ENCODE measurements around the gene ZNF99.
"Not testable (repeated sequence)": the region's sequence is repeated elsewhere in the genome, so short reads cannot be mapped to it uniquely, and the experiment has no call there.

The ZNF99 gene

GRCh38 chr19:22783651-22784410, at the start of gene ZNF99:
TSS of gene ZNF99 (minus strand) at chr19:22784151. CDS start at chr19:22784016, 135 bp downstream.
- DNase-seq: no peak

- DNase-seq: no peak
Observed at GRCh38 chr19:22832031-22832762, 48.2 kb upstream of the ZNF99 start, which contains the start of gene ZNF723. TSS of gene ZNF723 (plus strand) at chr19:22832291. CDS start at chr19:22832380, 89 bp downstream.

- DNase-seq: no peak
Observed at GRCh38 chr19:22831211-22831610, 47.3 kb upstream of the ZNF99 start.

DNA sequence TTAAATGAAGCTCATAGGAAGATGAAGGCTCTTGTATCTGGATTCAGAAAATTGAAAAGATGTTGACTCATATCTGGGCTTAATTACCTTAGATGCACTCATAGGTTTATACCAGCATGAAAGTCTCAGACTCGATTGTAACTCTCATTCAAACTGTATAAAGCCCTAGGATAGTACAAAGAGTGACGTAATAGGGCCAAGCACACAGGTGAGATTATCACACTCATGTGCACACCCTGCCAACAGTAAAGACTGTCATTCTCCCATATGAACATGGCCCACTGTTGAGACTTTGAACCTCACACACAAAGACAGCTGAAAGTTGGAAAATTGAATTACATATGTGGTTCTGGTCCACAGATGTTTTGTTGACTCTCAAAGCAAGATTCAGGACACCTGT, 30.2 kb upstream of the ZNF99 start:
- DNase-seq: no peak

- no peak for DNase-seq
Observed at GRCh38 chr19:22807061-22807835, 23.3 kb upstream of the ZNF99 start.

- no peak for DNase-seq
Observed at GRCh38 chr19:22806418-22806817, 22.5 kb upstream of the ZNF99 start.

- no peak for DNase-seq
Observed at GRCh38 chr19:22797040-22797439, 13.1 kb upstream of the ZNF99 start.

GRCh38 chr19:22792863-22793262, 8.9 kb upstream of the ZNF99 start:
- not testable (repeated sequence) for DNase-seq

GRCh38 chr19:22735911-22736645, 47.9 kb downstream of the ZNF99 start:
- no peak for DNase-seq

GRCh38 chr19:22733691-22734090, 50.3 kb downstream of the ZNF99 start:
- DNase-seq: no peak

- not testable (repeated sequence) for DNase-seq
Observed at GRCh38 chr19:22728214-22728613, 55.7 kb downstream of the ZNF99 start.

DNA sequence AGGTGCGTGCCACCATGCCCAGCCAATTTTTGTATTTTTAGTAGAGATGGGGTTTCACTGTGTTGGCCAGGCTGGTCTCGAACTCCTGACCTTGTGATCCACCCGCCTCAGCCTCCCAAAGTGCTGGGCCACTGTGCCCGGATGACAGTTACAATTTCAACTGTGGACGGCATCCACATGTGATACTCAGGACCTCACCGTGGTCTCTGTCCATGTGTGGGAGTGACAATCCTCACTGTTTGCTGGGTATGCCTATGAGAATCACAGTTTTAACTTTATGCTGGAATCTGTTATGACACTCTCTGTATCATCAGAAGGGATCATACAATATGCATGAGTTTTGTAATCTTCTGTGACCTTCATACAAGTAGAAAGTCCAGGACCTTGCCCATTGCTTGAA, 62.4 kb downstream of the ZNF99 start:
- not testable (repeated sequence) for DNase-seq

DNA sequence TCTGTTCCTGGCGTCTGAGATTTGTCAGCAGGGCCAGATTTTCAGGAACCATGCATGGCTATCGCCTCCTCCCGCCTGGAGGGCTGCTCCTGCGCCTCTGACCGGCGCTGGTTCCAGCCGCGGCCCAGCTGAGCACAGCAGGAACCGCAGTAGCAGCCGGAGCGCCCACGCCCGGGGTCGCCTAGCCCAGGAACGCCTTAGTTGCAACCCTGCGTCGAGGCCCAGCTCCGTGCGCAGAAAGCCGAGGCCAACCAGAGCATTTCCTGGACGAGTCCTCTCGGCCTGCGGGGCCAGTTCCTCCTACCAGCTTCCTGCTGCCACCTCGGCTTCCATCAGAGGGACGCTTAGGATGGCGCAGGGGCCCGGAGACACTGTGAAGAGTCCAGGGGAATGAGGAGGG, 75.0 kb downstream of the ZNF99 start:
- no peak for DNase-seq

GRCh38 chr19:22703096-22703495, 80.9 kb downstream of the ZNF99 start:
- not testable (repeated sequence) for DNase-seq

GRCh38 chr19:22702661-22703060, 81.3 kb downstream of the ZNF99 start:
- not testable (repeated sequence) for DNase-seq

Measured in activated naive CD4-positive, alpha-beta T cell treated with anti-CD3 and anti-CD28 coated beads, Interleukin-2, amount 50 U/mL, for 16 hours (primary cell).